ENCODE measurements around the gene ZDHHC14. TPM values are rescaled to one million over a fixed set of nuclear protein-coding genes. Genes with fewer than 3 reads are reported as not detected.

Gene ZDHHC14
- total and polyA plus RNA-seq, 8 donors = 8.2 to 33.2 (median 25.8) TPM

DNA sequence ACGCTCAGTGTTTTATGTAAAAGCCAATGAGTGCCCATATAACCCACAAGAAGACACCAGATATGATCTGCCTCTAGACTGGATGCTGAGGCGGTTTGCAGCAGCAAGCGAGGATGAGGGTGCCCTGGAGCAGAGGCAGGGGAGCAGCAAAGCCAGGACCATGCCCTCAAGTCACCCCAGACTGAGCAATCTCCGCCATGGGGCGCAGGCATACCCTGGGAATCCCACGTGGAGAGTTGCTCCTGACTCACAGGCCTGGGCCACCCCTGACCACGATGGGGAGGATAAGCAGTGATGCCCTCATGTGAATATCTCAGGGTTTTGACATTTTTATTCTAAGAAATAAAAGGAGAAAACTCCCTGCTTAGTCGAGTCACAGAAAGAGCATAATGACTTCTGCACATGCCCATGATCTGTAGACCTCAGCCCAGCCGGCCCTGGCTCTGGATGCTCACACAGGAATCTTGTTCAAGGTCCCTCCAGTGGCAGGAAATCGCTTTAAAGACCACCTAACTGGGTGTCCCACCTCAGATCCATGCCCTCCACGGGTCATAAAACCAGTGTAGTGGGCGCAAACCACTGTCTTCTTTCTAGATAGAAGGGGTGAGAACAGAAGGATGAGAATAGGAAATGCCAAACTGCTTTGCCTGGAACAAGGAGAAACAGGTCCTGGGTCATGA, 303.8 kb downstream of the ZDHHC14 start:
- TF ChIP-seq, protein P1, sequence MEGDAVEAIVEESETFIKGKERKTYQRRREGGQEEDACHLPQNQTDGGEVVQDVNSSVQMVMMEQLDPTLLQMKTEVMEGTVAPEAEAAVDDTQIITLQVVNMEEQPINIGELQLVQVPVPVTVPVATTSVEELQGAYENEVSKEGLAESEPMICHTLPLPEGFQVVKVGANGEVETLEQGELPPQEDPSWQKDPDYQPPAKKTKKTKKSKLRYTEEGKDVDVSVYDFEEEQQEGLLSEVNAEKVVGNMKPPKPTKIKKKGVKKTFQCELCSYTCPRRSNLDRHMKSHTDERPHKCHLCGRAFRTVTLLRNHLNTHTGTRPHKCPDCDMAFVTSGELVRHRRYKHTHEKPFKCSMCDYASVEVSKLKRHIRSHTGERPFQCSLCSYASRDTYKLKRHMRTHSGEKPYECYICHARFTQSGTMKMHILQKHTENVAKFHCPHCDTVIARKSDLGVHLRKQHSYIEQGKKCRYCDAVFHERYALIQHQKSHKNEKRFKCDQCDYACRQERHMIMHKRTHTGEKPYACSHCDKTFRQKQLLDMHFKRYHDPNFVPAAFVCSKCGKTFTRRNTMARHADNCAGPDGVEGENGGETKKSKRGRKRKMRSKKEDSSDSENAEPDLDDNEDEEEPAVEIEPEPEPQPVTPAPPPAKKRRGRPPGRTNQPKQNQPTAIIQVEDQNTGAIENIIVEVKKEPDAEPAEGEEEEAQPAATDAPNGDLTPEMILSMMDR (IDR thresholded peaks at IDR 0.05) = no peak
- no peak overlapping the region for H3K27ac ChIP-seq
- no peaks in the 10 kb centered on the region for H3K36me3 ChIP-seq
- H3K4me1 ChIP-seq = no peaks in the 10 kb centered on the region
- no peak overlapping the region for H3K4me3 ChIP-seq
- intact Hi-C loops (cut with DNase I) = no loop called here
- no peaks in the 10 kb centered on the region for H3K9me3 ChIP-seq
- H3K27me3 ChIP-seq = peaks cover 0 to 18% of the 10 kb centered on the region in 2 donors
- no peak for DNase-seq
- ATAC-seq = no peak

DNA sequence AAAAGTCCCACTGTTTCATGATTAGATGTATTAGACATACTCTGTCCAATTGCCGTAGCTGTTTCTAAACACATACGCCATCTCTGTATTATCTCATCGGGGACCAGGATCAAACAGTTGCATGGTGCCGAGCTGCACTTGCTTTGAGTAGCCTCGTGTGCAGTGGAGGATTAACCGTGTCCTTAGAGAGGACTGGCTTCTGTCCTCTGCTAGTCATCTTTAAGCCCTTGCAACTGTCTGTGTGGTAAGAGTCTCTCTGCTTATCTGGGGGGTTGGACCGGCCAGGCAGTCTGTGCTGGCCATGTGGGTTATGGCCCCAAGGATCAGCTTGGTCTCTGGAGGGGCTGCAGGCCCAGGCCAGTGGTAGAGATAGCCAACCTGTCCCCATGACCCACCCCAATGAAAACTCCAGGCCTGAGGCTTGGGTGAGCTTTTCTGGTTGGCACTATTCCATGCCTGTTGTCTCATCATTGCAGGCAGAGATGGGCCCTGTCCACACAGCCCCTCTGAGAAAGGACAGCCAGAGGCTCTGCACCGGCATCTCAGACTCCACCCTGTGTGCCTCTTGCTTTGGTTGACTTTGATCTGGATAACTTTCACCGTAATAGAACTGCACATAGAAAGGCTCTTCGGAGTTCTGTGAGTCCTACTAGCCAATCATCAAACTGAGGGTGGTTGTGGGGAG, 304.7 kb downstream of the ZDHHC14 start:
- Histone ChIP-seq H3K4me3 (no peak overlapping the region), H3K9me3 (no peaks in the 10 kb centered on the region), H3K4me1 (no peaks in the 10 kb centered on the region), H3K36me3 (no peaks in the 10 kb centered on the region), H3K27me3 (peaks cover 0 to 13% of the 10 kb centered on the region in 2 donors), H3K27ac (no peak overlapping the region)
- no peak for DNase-seq
- ATAC-seq = no peak
- TF ChIP-seq, protein P1 (IDR thresholded peaks at IDR 0.05) = no peak
- intact Hi-C loops (cut with DNase I) = no loop called here

DNA sequence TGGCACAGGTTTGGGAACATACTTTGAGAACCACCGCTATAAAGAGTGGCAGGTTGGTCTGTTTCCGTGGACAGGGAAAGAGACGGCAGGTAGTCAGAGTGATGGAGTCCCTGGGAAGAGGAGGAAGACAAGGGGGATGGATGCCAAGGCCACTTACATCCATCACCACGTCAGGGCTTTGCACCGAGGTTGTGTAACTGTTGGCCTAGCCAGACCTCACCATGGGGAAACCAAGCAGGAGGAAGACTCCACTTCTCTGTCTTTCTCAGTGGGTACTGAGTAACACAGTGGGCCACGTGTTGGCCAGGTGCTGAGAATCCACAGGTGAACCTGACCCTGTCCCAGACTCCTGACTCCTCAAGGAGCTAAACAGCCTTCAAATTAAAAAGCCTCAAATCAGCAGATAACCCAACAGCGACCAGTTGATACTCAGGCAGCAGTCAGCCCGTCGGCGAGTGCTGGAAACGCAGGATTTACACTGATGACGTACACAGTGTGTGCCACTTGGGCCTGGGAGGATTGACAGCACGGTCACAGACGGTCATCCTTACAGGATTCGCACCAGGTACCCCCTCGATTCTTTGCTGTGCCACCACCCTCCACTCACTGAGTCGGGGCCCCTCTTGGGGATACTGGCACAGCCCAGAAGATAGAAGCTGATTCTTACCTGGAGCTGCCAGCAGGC, 307.4 kb downstream of the ZDHHC14 start:
- intact Hi-C loops (cut with DNase I) = no loop called here
- H3K27me3 ChIP-seq = no peaks in the 10 kb centered on the region
- no peak for ATAC-seq

DNA sequence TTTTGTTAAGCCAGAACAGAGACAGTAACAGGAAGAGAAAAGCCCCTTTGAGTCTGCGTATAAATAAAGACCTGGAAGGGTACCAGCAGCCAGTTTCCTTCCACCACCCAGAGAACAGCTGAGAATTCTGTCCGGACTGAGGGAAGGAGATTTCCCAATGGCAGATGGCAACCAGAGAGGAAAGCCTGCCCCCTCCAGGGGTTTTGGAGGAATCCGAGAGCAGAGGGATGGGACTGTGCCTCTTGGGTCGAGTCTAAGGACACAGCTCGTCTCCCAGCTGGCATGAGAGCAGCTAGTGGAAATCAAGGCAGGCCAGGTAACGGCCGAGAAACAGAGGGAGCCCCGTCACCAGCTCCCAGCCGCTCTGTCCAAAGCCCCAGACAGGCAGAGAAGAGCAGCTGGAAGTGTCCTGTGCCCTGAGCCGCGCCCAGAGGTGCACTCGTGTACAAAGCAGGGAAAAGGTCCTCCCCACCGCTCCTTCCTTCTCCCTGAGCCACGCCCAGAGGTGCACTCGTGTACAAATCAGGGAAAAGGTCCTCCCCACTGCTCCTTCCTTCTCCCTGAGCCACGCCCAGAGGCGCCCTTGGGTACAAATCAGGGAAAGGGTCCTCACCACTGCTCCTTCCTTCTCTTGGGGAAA, 308.1 kb downstream of the ZDHHC14 start:
- Histone ChIP-seq H3K36me3 (no peaks in the 10 kb centered on the region), H3K4me1 (no peaks in the 10 kb centered on the region), H3K27ac (no peak overlapping the region), H3K27me3 (no peaks in the 10 kb centered on the region), H3K9me3 (no peaks in the 10 kb centered on the region), H3K4me3 (no peak overlapping the region)
- TF ChIP-seq, protein P1 (IDR thresholded peaks at IDR 0.05) = no peak
- DNase-seq (peak in 2 of 4 donors; percentile 37 to 80), ATAC-seq (peak; percentile 41)
- intact Hi-C loops (cut with DNase I) = no loop called here

More for the DNA sequence above, 307.4 kb downstream of the ZDHHC14 start:
- H3K4me3 ChIP-seq = no peak overlapping the region
- no peaks in the 10 kb centered on the region for H3K4me1 ChIP-seq
- DNase-seq = no peak
- TF ChIP-seq, protein P1 (IDR thresholded peaks at IDR 0.05) = no peak
- no peaks in the 10 kb centered on the region for H3K9me3 ChIP-seq
- no peak overlapping the region for H3K27ac ChIP-seq
- no peaks in the 10 kb centered on the region for H3K36me3 ChIP-seq

All from left lung (tissue), 10 donors.